GM12801 (cell line): Measurements from ENCODE around the gene CFAP45.

Experiments
- CTCF ChIP-seq: IDR thresholded peaks from one replicate; pipeline ENCODE4 v1.5.1; 2011; ENCODE audit warnings: control low read depth; ENCODE audit not compliant: insufficient read length; ENCODE audit errors: extremely low read depth

The CFAP45 gene

GRCh38 chr1:159938905-159939677 lies 39.1 kb upstream of the CFAP45 start:
- no peak for TF ChIP-seq CTCF

GRCh38 chr1:159938211-159938852 lies 38.4 kb upstream of the CFAP45 start:
- TF ChIP-seq CTCF = no peak

- TF ChIP-seq CTCF = no peak
Measured at GRCh38 chr1:159937054-159937750, 37.2 kb upstream of the CFAP45 start.

GRCh38 chr1:159936273-159936904 lies 36.4 kb upstream of the CFAP45 start:
- peak; percentile 97 for TF ChIP-seq CTCF

GRCh38 chr1:159935719-159936272 lies 35.8 kb upstream of the CFAP45 start:
- TF ChIP-seq CTCF = no peak

- no peak for TF ChIP-seq CTCF
Measured at GRCh38 chr1:159935305-159935704, 35.3 kb upstream of the CFAP45 start.
